Stimulated activated CD8-positive, alpha-beta memory T cell treated with anti-CD3 and anti-CD28 coated beads, Interleukin-15, amount 100 ng/mL, for 1 hour (primary cell): ENCODE data around the gene EIF2AK2.
"Not testable (repeated sequence)": the region's sequence is repeated elsewhere in the genome, so short reads cannot be mapped to it uniquely, and the experiment has no call there.

Experiments
- DNase-seq: peaks from one replicate; pipeline ENCODE4 v3.0.0-alpha.2; 2020; ENCODE audit warnings: low read depth

EIF2AK2 gene

DNA sequence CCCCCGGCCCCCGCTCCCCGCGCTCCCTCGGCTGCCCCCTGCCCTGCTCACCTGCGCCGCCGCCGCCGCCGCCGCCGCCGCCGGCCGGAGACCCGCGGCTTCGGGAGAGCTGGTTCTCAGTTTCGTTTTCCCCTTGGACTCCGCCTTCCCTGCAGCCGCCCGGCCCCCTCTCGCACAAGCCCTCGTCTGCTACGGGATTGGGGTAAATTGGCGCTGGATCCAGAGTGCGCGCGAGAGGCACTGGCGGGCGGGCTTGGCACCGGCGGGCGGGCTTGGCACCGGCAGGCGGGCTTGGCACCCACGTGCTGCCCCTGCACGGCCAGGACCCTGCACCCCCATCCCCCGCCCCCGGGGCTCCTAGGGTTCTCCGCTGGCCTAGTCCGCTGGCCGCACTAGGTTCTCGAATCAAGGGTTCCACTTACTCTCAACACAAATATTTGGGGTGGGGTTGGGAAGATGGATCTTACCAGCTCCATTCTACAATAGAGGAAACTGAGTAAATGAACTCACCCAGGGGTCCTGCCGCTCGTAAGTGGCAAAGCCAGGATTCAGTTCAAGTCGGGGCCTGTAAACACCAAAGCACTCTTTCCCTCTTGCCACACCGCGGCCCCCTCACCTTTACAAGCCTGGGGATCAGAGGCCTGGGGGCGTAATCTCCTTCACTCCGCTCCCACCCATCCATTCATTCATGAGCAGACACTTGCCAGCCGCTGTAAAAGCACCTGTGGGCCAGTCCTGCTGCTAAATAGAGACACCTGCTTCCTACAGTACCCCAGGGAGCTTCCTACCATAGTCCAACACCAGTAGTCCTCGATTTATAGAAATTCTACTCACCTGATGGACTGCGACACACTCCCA lies at the start of gene EIF2AK2:
Gene EIF2AK2 (minus strand): TSS at position 124 of the 858 bp plus-strand sequence. CDS start 9,174 bp downstream, outside the sequence.
- peak; percentile 79 for DNase-seq

DNA sequence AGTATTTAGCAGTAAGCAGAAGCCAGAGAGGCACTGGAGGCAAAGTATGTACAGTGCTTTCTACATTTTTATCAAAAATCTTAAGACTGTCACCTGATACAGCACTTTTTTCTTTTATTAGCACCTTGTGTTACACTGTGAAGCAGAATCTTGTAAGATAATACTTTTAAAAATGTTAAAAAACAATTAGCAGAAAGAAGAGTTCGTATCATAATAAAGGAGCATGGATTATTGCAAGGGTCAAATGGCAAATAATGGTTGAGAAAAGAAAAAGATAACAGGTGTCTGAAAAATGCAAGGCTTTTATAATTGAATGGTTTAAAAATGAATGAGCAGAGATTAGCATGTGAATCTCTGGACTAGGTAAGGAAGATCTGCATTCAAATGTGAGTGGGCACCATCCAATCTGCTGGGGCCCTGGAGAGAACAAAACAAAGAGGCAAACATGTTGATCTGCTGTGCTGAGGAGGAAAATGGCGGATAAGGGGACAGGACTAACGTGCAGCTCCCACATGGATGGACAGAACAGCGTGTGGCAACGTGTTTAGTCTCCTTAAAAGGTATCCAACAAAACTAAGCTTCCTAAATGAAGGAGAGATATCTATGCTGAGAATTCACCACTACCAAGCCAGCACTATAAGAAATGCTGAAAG lies 49.0 kb upstream of the EIF2AK2 start:
- no peak for DNase-seq

DNA sequence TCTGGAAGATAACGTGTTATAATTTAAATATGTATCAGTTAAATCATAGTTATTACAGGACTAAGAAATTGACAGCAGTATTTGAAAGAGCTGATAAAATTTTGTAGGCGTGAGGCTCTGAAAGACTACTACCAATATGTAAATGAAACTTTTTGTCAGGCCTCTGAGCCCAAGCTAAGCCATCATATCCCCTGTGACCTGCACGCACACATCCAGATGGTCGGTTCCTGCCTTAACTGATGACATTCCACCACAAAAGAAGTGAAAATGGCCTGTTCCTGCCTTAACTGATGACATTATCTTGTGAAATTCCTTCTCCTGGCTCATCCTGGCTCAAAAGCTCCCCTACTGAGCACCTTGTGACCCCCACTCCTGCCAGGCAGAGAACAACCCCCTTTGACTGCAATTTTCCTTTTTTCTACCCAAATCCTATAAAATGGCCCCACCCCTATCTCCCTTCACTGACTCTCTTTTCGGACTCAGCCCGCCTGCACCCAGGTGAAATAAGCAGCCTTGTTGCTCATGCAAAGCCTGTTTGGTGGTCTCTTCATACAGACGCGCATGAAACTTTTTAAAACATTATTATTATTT lies 48.4 kb upstream of the EIF2AK2 start:
- not testable (repeated sequence) for DNase-seq

DNA sequence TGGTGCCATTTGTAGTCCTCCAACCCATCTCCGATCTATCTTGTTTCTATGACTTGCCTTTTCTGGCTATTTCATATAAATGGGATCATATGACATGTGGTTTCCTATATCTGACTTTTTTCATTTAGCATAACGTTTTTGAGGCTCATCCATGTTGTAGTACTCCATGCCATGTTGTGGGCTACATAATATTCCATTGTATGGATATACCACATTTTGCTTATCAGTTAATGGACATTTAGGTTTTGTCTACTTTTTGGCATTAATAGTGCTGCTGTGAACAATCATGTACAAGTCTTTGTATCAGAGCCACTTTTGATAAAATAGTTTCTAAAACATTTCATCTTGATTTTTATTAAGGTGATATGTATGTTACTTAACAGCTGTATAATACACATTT lies 46.9 kb upstream of the EIF2AK2 start:
- DNase-seq, result no peak

DNA sequence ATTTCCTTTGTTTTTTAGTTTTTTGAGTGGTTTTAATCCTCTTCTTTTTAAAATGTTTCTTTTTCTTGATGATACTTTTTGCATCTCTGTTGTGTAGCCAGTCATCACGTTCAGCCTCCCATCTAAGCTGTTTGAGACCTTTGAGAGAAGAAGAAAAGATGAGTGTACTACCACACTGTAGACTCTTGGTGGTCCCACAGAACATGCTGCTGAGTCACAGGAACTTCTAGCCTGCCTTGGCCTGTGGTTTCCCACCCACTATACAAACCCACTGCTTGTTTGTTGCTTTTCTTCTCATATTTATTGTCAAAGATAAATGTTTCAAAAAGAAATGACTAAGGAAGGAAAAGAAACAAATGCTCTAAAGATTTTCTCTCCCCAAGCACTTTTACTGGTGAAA lies 45.0 kb upstream of the EIF2AK2 start:
- DNase-seq, result no peak

DNA sequence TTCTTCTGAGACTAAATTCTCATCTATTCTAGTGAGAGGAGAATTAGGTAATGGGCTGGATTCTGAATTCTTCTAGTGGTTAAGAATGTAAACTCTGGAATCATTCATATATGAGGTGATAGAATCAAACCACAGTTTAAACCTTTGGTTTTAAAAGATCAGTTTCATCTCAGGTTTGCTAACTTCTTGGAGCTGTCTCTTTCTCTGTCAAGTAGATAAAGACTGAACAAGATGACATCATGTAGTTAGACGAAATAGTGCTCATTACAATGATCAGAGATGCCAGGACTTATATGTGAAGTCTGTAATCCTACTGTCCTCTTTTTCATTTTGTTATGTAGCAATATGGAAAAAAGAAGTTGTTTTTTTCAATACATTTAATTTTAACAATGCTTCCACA lies 44.4 kb upstream of the EIF2AK2 start:
- no peak for DNase-seq

DNA sequence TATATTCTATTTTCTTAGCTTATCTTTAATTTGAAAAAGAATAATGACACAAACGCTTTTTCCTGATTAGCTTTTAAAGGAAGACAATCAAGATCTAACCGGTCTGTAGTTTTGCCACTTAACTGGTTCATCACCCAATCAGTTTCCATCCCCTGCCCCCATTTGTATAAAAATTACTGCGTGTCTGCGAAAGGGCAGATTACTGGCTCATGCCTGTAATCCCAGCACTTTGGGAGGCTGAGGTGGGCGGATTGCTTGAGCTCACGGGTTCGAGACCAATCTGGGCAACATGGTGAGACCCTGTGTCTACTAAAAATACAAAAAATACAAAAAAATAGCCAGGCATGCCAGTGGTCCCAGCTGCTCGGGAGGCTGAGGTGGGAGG lies 41.9 kb upstream of the EIF2AK2 start:
- DNase-seq, result no peak

DNA sequence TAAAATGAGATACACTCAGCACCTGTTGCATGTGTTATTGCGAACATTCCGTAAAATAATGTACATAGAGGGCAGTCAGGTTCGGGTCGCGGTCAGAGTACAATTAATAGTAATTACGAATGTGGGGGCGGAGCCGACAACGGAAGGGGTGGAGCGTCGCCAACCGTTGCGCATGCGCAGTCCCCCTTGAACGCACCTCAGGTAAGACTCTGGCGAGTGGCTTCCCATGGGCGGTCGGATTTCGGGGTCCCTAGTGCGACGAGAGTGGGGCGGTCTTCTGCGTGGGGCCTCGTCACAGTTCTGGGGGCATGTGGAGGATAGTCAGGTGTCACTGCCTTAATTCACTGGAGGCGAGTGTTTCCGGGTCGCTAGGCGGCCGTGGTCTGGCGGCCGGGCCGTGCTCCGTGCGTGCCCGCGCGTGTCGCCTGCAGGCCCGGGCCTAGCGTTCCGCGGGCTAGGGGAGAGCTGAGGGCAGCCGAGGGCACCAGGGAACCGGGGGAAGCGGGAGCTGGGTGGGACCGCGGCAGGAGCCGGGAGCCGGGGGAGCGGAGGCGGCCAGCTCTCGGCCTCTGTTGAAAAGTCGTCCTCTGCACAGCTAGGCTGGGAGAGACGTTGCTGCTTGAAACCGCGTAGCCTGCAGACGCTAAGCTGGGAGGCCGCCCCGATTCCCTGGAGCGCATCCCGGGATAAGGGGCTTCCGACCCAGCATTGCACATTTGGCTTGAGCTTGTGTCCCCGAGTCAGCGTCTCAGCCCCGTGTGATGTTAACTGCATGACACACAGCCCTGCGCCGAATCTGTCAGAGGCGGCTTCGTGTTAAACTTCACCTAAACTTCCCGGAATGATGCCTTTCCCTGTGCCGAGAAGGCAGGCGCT lies 39.8 kb upstream of the EIF2AK2 start, which contains the start of gene CEBPZOS:
Gene CEBPZOS (plus strand): TSS at position 177 of the 876 bp plus-strand sequence. CDS start 3,209 bp downstream, outside the sequence.
- peak; percentile 82 for DNase-seq

DNA sequence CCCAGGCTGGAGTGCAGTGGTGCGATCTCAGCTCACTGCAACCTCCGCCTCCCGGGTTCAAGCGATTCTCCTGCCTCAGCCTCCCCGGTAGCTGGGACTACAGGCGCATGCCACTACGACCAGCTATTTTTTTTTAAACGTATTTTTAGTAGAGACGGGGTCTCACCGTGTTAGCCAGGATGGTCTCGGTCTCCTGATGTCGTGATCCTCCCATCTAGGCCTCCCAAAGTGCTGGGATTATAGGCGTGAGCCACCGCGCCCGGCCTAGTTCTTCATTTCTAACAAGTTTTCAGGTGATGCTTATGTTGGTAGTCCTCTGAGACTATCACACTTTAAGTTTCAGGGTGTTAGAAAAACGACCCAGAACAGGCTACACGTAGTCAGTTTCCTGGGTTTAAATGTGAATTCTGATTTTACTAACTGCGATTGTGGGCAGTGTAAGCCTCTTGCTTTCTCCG lies 39.1 kb upstream of the EIF2AK2 start:
- DNase-seq, result not testable (repeated sequence)

DNA sequence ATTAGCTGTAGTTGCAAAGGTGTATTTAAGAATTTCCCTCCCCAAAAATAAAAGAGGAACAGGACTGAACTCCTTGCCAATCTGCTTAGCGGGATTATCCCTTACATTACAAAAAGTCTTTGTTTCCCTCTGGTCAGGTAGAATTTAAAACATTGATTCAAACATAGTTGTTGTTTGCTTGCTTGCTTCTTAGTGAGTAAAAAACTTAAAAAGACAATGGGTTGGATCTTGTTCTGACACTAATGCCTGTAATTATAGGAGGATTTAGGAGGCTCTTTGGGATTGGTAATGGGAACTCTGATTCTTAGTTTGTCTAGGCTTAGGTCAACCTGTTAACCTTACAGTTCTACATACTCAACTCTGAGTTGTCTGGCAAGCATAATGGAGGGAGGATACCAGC lies 35.8 kb upstream of the EIF2AK2 start:
- DNase-seq, result no peak

DNA sequence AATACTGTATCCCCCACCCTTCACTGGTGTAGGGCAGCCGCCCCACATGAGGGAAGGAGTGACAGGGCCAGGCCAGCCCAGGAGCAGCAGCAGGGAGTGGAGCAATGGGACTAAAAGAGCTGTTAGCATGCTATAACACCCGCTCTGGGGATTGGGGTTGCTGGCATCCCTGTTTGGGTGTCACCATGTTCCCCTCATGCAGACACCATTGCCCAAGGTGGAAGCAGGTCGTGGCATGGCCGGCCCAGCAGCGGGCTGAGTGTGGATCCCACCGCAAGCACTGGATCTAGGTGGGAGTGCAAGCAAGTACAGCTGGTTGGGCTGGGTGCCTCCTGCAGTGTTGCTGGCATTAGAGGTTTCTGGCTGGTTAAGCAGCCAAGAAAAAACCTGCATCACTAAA lies 35.0 kb upstream of the EIF2AK2 start:
- no peak for DNase-seq

DNA sequence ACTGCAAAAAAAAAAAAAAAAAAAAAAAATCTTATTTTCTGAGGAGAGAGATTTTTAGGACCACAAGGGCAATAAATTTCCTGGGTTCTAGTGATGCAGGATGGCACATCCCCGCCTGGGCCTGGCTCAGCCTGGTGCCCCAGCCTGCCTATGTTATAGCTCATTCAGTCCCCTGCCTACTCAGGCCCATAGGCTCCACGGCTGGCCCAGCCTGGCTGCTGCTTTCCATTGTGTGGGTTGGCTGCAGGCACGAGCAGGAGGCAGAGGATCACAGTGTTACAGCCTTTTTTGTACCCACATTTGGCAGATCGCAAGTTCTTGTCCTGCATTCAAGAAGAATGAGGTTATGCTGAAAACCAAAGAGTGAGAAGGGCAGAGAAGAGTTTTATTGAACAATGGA lies 34.5 kb upstream of the EIF2AK2 start:
- DNase-seq, result no peak

DNA sequence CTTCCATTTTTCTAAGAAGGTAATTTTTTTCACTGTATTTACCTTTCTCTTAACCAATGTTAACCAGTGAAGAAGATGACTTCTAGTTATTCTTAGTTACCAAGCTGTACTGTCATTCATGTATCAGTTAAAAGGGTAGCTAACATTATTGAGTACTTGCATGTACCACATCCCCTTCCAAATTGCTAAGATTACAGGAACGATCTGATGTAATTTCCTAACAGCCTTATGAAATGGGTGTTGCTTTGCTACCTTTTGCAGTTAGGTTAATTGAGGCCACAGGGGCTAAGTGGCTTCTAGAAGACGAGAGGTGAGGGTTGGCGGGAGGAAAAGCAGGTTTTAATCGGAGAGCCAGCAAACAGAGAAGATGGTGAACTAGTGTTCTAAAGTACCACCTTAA lies 33.5 kb upstream of the EIF2AK2 start:
- no peak for DNase-seq

DNA sequence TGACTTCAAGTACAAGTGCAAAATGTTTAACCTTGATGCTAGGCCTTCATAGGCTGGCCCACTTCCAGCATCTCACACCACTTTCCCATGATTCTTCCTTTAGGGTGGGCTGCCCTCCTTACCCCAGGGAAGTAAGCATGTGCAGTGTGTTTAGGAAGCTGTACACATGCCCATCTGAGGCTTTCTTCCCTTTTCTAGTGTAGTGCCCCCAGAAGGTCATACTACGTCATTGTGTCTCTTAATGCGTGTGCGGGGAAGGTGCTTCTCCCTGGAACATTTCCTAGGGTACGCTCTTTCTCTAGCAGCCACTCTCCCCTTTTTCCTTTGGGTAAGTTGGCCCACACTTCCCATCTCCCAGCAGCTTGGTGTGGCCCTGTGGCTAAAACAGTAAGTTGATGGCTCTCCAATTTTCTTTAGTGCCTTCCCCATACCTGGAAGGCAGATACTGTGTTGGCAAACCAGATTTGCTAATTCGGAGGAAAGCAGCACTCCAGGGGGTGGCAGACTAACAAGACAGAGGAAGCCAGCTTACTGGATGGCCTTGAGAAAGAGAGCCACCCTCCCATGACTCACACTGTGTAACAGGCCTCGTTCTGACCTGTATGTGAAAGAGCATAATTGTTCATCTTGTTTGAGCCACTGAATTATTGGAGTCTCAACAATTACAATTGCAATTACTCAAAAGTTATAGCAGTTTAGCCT lies 32.8 kb upstream of the EIF2AK2 start:
- no peak for DNase-seq

DNA sequence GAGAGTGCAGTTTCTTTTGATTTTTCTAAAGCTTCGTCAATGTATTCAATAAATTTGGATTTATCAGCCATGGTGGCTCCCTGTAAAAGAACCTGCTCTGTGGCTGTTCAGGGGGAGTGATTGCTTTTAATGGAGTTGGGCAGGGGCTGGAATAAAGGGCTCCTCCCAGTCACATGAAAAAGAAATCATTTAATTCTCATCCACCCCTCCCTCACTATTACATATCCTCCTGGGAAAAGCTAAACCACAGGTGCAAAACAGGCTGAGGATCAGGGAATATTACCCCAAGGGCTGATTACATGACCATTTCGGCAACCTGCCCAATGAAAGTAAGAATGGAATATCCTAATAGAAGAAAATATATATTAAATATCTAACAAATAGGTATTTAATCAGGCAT lies 31.8 kb upstream of the EIF2AK2 start, which contains the start of gene SULT6B1:
Gene SULT6B1 (minus strand): TSS at position 101 of the 400 bp plus-strand sequence. CDS start 30 bp downstream, at position 71.
- DNase-seq, result no peak

DNA sequence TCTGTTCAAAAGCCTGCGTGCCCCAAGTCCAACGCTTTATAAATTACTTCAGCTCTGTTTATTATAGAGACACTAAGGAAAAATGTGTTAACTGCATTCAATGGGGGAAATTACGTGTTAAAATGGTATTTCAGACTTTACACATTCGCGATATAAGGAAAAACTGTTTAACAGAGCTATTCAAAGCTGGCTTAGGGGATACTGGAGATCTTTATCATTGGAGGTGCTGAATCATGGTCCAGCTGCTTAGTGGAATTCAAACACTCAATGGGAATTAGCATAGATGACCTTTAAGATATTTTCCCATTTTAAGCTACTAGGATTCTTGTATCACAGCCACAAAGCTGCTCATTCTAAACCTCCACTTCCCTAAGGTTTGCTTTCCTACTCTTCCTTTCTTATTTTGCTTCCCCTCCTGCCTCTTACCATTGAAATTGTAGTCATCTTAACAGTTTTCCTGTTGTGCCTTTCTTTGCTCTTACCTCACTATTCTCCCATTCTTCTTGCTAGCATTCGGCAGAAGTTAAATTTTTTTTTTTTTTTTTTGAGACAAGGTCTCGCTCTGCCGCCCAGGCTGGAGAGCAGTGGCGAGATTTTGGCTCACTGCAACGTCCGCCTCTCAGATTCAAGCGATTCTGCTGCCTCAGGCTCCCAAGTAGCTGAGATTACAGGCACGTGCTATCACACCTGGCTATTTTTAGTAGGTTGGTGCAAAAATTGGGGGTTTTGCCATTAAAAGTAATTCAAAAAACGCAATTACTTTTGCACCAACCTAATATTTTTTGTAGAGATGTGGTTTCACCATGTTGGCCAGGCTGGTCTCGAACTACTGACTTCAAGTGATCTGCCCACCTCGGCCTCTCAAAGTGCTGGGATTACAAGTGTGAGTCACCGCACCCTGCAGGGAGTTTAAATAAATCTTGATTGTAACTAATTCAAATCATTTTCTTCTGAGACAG lies 25.2 kb upstream of the EIF2AK2 start:
- DNase-seq, result no peak

DNA sequence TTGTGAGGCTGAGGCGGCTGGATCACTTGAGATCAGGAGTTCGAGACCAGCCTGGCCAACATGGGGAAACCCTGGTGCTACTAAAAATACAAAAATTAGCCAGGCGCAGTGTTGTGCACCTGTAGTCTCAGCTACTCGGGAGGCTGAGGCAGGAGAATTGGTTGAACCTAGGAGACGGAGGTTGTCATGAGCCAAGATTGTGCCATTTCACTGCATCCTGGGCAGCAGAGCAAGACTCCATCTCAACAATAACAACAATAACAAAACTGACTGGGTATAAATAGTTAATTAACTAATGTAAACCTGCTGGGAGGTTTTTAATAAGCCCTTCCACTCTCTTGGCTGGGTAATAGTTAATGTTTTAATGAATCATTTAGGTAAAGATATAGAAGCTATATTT lies 23.9 kb upstream of the EIF2AK2 start:
- no peak for DNase-seq

DNA sequence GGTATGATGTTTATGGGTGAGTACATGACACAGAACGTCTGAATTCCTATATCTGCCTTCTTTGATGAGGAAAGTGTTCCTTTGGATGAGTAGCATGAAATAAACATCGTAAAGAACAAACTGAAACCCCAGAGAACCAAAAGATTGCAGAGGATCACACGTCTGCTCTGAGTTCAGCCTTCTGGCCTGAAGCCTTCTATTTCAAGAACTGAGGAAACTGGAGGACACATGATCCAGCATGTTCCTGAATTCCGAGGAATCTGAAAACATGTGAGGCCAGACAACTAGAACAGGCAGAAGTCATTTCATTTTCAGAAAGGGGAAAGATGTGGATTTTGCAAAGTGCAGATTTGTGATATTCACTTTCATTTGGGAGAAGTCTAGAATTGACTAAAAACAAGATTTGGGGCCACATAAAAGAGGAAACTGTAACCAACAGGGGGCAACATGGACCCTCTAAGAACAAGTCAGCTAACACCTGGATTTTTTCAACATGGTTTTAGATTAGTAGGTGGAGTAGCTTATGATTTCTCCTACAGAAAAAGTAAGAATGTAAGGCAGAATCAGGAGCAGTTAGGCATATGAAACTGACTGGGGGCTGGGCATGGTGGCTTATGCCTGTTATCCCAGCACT lies 23.3 kb upstream of the EIF2AK2 start:
- DNase-seq, result no peak

DNA sequence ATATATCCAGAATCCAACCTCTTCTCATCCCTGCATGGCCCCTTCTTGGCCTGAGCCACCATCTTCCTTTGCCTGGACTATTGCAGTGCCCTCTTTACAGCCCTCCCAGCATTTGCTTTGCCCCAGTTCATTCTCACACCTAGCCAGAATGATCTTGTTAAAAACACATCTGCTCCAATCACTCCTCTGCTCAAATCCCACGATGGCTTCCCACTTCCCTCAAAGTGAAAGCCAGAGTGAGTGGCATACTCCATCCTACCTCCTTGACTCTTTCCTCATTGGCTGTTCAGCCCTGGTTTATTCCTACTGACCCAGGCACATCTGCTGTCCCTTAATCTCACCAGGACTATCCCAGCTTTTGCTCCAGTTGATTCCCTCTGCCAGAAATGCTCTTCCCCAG lies 17.0 kb upstream of the EIF2AK2 start:
- no peak for DNase-seq

DNA sequence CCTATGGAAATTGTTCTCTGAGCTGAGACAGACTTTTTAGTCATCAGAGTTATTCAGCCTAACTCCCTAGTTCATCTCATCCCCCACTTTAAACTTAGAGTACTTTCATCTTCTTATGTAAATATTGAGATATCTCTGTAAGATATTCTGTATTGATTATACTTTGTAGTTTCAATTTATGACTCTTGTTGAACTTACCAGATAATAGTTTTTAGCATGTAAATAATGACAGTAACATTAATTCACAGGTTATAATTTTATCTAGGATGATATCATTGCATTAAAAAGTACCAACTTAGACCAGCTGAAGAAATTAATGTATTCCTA lies 14.8 kb upstream of the EIF2AK2 start:
- no peak for DNase-seq
